Mammary epithelial cell (primary cell): ENCODE measurements around the gene WDR4.

Experiments
- EZH2 ChIP-seq: IDR thresholded peaks from 2 replicates; pipeline ENCODE4 v1.6.1; 2012; ENCODE audit warnings: low read length, inconsistent platforms, borderline replicate concordance
- TF ChIP-seq, protein P1 (sequence below), 2 donors: IDR thresholded peaks in 1 of 2; conservative IDR thresholded peaks in 1 of 2; 2 replicates each; pipeline ENCODE4 v1.5.1; 2011 to 2012; ENCODE audit warnings: inconsistent platforms in 2 of 2, low read length in 2 of 2, mild to moderate bottlenecking in 2 of 2, control low read depth in 1 of 2, low read depth in 1 of 2; ENCODE audit not compliant: insufficient read depth in 1 of 2; ENCODE audit errors: extremely low read depth in 1 of 2

DNA sequence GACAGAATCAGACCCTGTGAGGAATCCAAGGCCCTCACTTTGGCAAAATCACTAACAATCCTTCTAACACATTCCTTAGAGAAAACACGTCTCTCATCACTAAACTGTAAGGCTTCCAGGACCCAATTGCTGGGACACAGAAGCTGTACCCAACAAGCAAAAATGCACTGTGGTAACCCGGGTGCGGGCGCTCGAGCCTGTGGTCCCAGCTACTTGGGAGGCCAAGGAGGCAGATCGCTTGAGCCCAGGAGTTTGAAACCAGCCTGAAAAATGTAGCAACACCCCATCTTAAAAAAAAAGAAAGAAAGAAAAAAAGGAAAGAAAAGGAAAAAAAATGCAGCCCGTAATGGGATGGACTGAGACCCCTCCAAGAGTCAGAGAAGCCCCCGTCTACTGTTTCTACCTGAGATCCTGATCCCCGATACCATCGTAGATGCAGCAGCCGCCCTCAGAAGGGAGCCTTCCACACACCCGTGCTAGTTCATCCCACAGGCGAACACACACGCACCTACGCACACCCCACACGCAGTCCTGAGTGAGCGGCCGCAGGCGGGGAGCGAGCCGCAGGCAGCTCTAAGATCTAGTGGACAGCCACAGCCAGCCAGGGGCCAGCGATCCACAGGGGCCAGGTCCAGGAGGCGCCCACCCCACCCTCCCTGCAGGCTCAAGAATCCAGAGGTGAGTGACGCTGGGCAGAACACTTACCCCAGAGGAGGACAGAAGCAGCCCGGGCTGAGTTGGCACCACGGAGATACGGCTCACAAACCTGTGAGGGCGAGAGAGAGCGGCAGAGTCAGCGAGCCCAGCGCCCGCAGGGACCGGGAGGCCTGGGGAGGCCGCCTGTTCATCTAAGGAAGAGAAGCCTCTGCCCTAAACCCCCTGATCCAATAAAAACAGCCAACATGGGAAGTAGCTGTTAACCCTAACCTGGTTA lies 20.1 kb downstream of the WDR4 start:
- TF ChIP-seq, protein P1, sequence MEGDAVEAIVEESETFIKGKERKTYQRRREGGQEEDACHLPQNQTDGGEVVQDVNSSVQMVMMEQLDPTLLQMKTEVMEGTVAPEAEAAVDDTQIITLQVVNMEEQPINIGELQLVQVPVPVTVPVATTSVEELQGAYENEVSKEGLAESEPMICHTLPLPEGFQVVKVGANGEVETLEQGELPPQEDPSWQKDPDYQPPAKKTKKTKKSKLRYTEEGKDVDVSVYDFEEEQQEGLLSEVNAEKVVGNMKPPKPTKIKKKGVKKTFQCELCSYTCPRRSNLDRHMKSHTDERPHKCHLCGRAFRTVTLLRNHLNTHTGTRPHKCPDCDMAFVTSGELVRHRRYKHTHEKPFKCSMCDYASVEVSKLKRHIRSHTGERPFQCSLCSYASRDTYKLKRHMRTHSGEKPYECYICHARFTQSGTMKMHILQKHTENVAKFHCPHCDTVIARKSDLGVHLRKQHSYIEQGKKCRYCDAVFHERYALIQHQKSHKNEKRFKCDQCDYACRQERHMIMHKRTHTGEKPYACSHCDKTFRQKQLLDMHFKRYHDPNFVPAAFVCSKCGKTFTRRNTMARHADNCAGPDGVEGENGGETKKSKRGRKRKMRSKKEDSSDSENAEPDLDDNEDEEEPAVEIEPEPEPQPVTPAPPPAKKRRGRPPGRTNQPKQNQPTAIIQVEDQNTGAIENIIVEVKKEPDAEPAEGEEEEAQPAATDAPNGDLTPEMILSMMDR (conservative IDR thresholded peaks at IDR 0.05 in 1 of 2, IDR thresholded peaks at IDR 0.05 in 1 of 2; ENCODE audit: extremely low read depth in 1 of 2, insufficient read depth in 1 of 2, low read depth in 1 of 2, low read length in 2 of 2), result no peak
- no peak for TF ChIP-seq EZH2
